Measurements from ENCODE around the gene CNPY1.

The CNPY1 gene

GRCh38 chr7:155579565-155579964 lies 33.2 kb upstream of the CNPY1 start:
- TF ChIP-seq, protein P1, sequence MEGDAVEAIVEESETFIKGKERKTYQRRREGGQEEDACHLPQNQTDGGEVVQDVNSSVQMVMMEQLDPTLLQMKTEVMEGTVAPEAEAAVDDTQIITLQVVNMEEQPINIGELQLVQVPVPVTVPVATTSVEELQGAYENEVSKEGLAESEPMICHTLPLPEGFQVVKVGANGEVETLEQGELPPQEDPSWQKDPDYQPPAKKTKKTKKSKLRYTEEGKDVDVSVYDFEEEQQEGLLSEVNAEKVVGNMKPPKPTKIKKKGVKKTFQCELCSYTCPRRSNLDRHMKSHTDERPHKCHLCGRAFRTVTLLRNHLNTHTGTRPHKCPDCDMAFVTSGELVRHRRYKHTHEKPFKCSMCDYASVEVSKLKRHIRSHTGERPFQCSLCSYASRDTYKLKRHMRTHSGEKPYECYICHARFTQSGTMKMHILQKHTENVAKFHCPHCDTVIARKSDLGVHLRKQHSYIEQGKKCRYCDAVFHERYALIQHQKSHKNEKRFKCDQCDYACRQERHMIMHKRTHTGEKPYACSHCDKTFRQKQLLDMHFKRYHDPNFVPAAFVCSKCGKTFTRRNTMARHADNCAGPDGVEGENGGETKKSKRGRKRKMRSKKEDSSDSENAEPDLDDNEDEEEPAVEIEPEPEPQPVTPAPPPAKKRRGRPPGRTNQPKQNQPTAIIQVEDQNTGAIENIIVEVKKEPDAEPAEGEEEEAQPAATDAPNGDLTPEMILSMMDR (IDR thresholded peaks at IDR 0.05; ENCODE audit: low read depth, low read length, missing control alignments): no peak
- H3K4me3 ChIP-seq (ENCODE audit: low read depth, low read length): no peak overlapping the region
- no peak for DNase-seq (ENCODE audit: low read depth)

DNA sequence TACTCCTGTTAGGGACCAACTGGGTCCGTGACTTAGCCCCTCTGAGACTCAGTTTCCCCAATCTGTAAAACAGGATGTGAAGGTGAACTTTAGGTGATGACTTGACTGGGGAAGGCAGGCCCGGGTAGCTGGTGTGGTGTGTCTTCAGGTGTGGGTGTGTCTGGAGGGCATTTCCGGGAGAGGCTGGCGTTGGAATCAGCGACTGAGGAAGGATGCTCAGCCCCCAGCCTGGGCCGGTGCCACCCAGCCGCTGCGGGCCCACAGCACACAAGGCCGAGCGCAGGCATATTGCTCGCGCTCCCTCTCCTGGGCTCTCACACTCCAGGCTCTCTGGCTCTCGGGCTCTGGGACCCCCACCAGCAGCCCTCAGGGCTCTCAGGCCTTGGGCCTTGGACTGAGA lies 31.7 kb upstream of the CNPY1 start:
- no peak overlapping the region for H3K4me3 ChIP-seq (ENCODE audit: low read depth, low read length)
- TF ChIP-seq, protein P1 (IDR thresholded peaks at IDR 0.05; ENCODE audit: low read depth, low read length, missing control alignments): no peak
- no peak for DNase-seq (ENCODE audit: low read depth)

DNA sequence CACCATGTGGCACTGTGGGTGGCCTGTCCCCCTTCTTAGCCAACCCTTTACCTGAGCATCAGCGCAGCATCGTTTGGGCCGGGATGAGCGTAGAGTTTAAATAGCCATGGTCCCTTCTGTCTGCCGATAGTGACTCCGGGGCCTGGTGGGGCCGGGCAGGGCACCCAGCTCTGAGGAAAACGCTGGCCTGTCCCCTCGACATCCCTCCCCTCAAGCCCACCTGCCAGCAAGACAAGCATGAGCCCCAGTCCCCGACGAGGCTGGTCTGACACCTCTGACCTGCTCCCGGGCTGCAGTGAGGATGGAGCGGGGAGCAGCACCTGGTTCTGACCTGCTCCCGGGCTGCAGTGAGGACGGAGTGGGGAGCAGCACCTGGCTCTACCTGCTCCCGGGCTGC lies 31.1 kb upstream of the CNPY1 start:
- no peak overlapping the region for H3K4me3 ChIP-seq (ENCODE audit: low read depth, low read length)
- DNase-seq (ENCODE audit: low read depth): no peak
- TF ChIP-seq, protein P1 (IDR thresholded peaks at IDR 0.05; ENCODE audit: low read depth, low read length, missing control alignments): no peak

GRCh38 chr7:155576900-155577508 lies 30.6 kb upstream of the CNPY1 start:
- TF ChIP-seq, protein P1 (IDR thresholded peaks at IDR 0.05; ENCODE audit: low read depth, low read length, missing control alignments): no peak
- no peak overlapping the region for H3K4me3 ChIP-seq (ENCODE audit: low read depth, low read length)
- no peak for DNase-seq (ENCODE audit: low read depth)

GRCh38 chr7:155576416-155576815 lies 30.1 kb upstream of the CNPY1 start:
- H3K4me3 ChIP-seq (ENCODE audit: low read depth, low read length): no peak overlapping the region
- DNase-seq (ENCODE audit: low read depth): no peak
- TF ChIP-seq, protein P1 (IDR thresholded peaks at IDR 0.05; ENCODE audit: low read depth, low read length, missing control alignments): no peak

DNA sequence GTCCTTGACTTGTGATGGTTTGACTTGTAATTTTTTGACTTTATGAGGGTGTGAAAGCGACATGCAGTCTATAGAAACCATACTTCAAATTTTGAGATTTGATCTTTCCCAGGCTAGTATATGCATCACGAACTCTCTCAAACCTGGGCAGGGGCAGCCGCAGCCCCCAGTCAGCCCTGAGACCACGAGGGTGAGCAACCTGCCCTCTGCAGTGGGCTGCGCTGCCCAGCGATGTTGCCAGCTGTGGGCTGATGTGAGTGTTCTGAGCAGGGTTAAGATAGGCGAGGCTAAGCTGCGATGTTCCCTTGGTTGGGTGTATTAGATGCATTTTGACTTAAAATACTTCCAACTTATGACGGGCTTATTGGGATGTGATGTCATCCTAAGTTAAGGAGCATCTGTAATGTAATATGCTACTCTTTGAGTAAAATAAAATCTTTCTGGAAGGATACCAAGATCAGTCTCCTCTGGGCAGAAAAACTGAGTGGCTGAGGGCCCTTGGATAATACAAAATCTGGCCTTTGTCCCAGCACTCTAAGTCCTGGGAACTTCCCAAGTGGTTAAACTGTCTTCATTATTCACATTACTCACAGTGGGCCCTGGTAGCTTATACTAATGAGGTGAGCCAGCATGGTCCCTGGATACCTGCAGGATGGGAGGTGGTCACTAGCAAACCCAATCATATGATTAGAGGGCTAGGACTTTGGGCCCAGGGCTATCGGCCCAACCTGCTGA lies 28.4 kb upstream of the CNPY1 start:
- TF ChIP-seq, protein P1 (IDR thresholded peaks at IDR 0.05; ENCODE audit: low read depth, low read length, missing control alignments): no peak
- no peak overlapping the region for H3K4me3 ChIP-seq (ENCODE audit: low read depth, low read length)
- DNase-seq (ENCODE audit: low read depth): no peak
